Stimulated activated CD4-positive, alpha-beta T cell treated with anti-CD3 and anti-CD28 coated beads, Interleukin-12 subunit alpha, Interleukin-12 subunit beta, amount 100 ng/mL, for 4 hours (primary cell): ENCODE results near the gene C9orf50.
"Not testable (repeated sequence)": the region's sequence is repeated elsewhere in the genome, so short reads cannot be mapped to it uniquely, and the experiment has no call there.

Source experiments
- DNase-seq: peaks from one replicate; pipeline ENCODE4 v3.0.0-alpha.2; 2020

Gene C9orf50

GRCh38 chr9:129609486-129610212 lies 11.3 kb downstream of the C9orf50 start:
- no peak for DNase-seq

- DNase-seq = no peak
These were observed 12.1 kb downstream of the C9orf50 start for GRCh38 chr9:129608561-129609481.

GRCh38 chr9:129607027-129607387 lies 13.9 kb downstream of the C9orf50 start:
- no peak for DNase-seq

GRCh38 chr9:129606161-129607026 lies 14.5 kb downstream of the C9orf50 start:
- DNase-seq = no peak

GRCh38 chr9:129604766-129605163 lies 16.1 kb downstream of the C9orf50 start:
- DNase-seq = no peak

GRCh38 chr9:129604056-129604765 lies 16.7 kb downstream of the C9orf50 start:
- DNase-seq = no peak

- DNase-seq = no peak
These were observed 18.1 kb downstream of the C9orf50 start for GRCh38 chr9:129602598-129603415.

- no peak for DNase-seq
These were observed 19.7 kb downstream of the C9orf50 start for GRCh38 chr9:129601082-129601674.

- DNase-seq = no peak
These were observed 22.8 kb downstream of the C9orf50 start for GRCh38 chr9:129598089-129598596.

- no peak for DNase-seq
These were observed 23.4 kb downstream of the C9orf50 start for GRCh38 chr9:129597355-129598088.

- no peak for DNase-seq
These were observed 24.2 kb downstream of the C9orf50 start for GRCh38 chr9:129596541-129597331.

- DNase-seq = no peak
These were observed 24.9 kb downstream of the C9orf50 start for GRCh38 chr9:129595903-129596540.

- DNase-seq = no peak
These were observed 25.6 kb downstream of the C9orf50 start for GRCh38 chr9:129595311-129595741.

- no peak for DNase-seq
These were observed 26.3 kb downstream of the C9orf50 start for GRCh38 chr9:129594632-129595031.

- DNase-seq = not testable (repeated sequence)
These were observed 28.1 kb downstream of the C9orf50 start for GRCh38 chr9:129592790-129593189.

- DNase-seq = no peak
These were observed 29.0 kb downstream of the C9orf50 start for GRCh38 chr9:129591916-129592315.

- no peak for DNase-seq
These were observed 30.4 kb downstream of the C9orf50 start for GRCh38 chr9:129590466-129590865.

- DNase-seq = no peak
These were observed 33.2 kb downstream of the C9orf50 start for GRCh38 chr9:129587487-129588262.
